Mucosa of gallbladder (tissue), 1 donor: Measurements from ENCODE around the gene UFC1. TPM values are rescaled to one million over a fixed set of nuclear protein-coding genes. Genes with fewer than 3 reads are reported as not detected.

ENCODE experiments used
- DNase-seq: peaks from one replicate; pipeline ENCODE4 v3.0.0-alpha.2; 2020; ENCODE audit warnings: low spot score
- total RNA-seq: library from RNA; stranded (reverse); gene quantifications from one replicate; pipeline ENCODE4 v1.2.1, GENCODE V29; 2021
- donor health status: DM: no; HTN: no; CAD: no.

The UFC1 gene
- total RNA-seq, 1 donor from 2014 or later, result 114 TPM

DNA sequence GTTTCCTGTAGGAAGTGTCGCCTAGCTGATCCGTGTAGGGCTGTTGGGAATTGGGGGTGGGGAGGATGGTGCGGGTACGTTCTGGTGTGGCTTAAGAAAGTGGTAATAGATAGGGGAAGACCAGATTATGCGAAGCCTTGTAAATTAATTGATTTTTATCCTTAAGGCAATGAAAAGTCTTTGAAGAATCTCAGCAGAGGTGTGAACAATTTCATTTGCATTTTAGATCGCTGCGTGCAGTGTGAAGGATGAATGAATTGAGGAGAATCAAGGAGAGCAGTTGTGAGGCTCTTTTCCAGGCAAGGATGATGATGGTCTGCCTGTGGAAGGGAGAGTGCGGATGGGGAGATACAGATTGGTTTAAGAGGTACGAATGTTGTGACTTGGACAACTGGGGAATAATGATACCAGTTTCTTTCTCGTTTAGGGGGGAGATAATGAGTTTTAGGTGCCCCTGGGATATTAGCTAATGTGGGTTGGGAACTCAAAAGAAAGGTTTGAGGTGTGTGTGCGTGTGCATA lies 20.5 kb upstream of the UFC1 start:
- DNase-seq, result no peak

DNA sequence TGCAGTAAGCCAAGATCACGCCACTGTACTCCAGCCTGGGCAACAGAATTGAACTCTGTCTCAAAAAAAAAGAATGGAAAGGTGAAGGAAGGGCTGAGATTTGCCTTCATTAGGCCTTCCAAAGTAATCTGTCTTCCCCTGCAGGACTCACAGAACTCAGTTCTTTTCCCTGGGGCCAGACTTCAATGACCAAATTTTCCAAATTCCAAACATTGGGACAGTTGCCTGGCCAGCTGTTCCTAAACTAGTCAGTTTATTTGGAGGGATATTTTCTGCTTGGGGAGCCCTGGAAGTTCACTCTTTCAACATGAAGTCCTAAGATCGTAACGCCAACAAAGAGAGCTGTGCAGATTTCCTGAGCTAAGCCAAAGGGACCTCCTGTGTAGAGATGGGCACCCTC lies 15.9 kb upstream of the UFC1 start:
- DNase-seq, result no peak

DNA sequence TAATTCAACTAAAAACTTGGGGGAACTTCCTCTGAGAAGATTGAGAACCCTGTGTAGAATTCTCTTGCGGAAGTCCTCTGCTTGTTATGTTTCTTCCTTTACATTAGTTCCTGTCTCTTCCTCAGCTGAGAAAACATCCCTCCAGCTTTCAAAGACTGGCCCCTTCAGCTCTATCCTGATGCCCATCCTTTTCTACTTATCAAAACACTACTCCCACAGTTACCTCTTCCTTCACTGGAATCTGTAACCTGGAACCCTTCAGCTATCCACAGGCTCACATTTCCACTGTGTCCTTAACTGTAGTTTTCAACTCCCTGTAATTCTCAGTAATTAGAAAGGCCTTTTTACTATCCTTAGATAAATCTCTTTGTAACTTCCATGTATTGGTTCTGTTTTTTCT lies 15.3 kb upstream of the UFC1 start:
- no peak for DNase-seq

DNA sequence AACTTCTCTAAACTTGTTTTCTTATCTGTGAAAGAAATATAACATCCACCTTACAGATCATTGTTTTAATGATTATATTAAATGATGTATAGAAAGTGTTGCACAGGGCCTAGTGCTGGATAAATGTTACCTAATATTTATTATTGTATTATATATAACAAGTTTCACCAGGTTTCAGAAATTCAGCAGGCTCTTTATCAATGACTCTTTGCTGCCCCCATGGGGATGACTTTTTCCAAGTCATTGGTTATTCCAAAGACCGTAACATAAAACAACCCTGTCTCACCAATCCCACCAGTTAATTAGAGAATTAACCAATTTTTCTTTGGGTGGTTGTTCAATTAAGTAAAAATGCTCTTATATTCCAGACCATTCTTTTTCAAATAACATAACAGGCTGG lies 14.0 kb upstream of the UFC1 start:
- DNase-seq, result no peak

DNA sequence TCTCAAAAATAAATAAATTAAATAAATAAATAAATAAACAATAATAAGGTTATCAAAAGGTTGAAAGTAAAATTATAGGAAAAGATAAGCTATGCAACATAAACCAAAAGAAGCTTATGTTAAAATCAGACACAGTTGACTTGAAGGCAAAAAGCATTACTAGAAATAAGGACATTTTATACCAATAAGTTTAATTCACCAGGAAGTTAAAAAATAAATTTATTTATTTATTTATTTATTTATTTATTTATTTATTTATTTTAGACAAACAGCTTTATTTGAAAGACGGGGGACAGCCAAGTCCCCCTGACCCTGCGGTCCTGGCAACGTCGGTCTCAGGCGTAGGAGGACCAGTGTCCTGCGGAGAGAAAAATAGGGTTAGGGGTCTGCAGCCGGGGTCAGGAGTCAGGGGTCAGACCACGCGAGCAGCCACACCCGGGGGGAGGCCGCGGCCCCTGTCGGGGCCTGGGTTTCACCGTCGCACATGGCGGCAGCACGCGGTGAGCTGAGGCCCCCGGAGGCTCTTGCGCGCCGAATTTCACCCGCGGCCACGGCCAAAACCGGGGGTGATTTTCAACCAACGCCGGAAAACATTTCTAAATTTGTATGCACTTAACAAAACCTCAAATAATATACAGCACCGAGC lies 12.9 kb upstream of the UFC1 start:
- no peak for DNase-seq

DNA sequence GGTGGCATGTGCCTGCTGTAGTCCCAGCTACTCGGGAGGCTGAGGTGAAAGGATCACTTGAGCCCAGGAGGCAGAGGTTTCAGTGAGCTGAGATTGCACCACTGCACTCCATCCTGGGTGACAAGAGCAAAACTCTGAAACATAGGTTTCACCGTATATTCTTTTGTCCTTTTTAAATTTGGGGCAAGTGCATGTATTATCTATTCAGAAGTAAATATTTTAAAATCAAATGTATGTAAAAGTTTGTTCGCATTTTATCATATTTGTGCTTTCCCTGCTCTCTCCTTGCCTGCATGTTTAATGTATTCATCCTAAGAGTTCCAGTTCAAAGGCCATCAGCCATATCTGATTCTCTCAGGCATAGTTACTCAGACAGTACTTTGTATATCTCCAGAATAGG lies 7.9 kb upstream of the UFC1 start:
- DNase-seq, result no peak

DNA sequence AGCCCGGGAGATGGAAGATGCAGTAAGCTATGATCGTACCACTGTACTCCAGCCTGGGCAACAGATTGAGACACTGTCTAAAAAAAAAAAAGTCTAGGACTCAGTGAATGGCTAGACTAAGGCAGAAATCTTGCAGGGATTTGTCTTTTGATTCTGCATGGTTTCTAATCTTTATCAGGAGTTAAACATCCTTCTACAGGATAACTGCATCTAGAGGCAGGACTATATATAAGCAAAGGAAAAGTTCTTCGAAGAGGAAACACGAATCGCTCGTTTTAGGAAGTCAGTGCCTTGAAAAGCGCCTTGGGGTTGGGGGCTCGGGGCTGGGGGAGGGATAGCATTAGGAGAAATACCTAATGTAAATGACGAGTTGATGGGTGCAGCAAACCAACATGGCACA lies 602 bp upstream of the UFC1 start:
- no peak for DNase-seq

DNA sequence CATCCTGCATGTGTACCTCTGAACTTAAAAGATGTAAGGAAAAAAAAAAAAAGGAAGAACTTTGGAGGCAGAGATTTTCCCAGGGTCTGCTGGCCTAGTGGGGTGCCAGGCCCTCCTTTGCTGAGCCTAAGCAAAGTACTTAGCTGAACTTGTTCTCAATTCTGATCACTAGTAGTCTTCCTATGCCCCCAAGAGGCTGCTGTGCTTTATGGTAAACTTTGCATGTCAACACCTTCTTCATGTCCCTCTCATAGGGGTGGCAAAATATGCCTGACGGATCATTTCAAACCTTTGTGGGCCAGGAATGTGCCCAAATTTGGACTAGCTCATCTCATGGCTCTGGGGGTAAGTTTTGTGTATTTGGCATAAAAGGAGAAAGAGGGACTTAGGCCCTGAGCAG lies 4.1 kb downstream of the UFC1 start:
- DNase-seq, result no peak

DNA sequence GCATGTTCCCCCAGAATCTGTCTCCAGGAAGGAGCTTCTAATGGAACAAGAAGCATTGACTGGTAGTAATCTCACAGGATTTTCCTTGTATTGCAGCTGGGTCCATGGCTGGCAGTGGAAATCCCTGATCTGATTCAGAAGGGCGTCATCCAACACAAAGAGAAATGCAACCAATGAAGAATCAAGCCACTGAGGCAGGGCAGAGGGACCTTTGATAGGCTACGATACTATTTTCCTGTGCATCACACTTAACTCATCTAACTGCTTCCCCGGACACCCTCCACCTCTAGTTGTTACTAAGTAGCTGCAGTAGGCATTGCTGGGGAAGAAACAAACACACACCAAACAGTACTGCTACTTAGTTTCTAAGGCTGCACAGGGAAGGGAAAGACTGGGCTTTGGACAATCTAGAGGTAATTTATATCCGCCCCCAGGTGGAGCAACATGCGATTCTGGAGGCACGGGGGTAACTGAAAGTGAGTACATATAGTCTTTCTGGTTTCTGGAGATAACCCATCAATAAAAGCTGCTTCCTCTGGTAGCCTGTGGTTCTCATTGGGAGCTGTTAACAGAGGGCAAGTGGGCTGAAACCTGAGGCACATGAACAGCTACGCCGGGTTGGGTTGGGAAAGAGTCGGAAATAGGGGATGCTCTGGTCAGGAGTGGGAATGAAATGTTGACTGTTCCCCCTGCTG lies 4.7 kb downstream of the UFC1 start:
- DNase-seq, result no peak

DNA sequence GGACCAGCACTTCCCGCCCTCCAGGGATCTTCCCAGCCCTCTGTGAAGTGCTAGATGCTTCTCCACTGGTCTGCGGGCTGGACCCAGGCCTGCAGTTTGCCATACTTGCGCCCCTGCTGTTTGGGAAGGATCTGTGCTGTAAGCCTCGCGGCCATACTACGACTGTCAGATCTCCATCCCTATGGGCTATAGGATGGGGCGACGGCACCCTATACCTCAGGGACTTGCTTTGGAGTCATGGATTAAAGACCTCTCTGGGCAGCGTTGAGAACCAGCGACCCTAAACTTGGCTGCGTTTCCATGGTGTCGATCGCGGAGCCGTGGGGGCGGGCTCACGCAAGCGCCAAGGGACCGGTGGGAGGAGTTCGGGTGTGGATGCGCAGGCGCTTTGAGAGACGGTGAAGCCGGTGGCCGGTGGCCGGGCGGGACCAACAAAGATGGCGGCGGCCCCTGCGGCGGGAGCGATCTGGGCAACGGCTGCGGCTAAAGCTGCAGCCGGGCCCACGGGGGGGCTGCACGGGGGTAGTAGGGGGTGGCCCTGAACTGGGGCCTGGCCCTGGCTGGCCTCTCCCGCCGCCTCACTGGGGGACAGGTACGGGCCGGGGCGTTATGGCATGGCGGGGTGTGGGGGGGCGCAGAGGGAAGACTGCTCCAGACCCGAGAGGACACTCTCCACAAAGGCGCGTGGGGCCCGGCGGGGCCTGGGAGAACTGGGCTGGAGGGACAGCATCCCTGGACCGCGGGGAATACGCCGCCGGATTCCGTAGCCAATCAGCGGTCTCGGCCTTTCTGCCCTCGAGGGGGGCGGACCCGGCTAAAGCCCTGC lies 5.5 kb downstream of the UFC1 start, which contains the start of gene USP21:
USP21 (plus strand) TSS at position 414 of the 826 bp plus-strand sequence. CDS start 1,141 bp downstream, outside the sequence.
- DNase-seq, result peak; percentile 93

DNA sequence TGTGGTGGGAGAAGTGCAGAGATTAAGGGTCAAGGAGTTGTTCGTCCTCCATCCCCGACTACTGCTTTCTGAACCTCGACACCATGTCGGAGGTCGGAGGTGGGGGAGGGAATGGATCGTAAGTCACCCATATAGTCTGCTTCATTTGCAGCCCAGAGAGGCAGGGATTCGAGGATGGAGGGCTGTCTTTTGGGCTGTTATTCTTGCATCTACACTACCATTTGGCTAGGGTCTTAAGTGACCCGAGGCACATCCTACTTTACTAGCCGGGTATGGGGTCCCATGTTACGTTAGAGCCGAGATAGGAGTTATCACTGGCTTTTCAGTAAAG lies 6.1 kb downstream of the UFC1 start:
- DNase-seq, result no peak

DNA sequence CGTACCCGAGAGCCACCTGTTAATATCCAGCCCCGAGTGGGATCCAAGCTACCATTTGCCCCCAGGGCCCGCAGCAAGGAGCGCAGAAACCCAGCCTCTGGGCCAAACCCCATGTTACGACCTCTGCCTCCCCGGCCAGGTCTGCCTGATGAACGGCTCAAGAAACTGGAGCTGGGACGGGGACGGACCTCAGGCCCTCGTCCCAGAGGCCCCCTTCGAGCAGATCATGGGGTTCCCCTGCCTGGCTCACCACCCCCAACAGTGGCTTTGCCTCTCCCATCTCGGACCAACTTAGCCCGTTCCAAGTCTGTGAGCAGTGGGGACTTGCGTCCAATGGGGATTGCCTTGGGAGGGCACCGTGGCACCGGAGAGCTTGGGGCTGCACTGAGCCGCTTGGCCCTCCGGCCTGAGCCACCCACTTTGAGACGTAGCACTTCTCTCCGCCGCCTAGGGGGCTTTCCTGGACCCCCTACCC lies 6.9 kb downstream of the UFC1 start:
- DNase-seq, result no peak

DNA sequence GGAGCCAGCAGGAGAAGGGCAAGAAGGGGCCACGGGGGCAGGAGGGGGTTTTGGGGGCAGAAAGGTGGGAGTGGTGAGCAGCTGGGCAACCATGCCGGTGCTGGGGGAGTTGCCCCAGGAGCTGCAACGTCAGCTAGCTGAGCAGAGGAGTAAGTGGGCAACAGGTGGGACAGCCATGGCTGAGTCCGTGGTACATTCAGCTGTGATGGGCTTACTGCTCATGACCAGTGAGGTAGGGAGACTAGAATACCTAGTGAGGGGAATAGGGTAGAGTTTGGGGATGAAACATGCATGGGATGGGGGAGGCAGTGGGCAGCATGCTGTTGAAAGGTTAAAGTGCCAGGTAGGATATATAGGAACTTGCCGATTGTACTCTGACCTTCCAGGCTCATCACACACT lies 7.9 kb downstream of the UFC1 start:
- no peak for DNase-seq

DNA sequence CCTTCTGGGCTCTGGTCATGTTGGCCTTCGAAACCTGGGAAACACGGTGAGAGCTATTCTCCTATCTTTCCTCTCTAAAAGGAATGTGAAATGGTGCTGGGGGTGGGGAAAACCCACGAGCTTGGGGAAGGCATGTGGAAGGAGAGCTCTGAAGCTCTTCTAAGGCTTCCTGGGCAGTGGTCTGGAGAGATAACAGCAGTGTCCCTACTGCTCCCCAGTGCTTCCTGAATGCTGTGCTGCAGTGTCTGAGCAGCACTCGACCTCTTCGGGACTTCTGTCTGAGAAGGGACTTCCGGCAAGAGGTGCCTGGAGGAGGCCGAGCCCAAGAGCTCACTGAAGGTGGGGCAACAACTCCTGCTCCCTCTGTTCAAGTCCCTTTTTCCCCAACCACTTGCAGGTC lies 8.3 kb downstream of the UFC1 start:
- DNase-seq, result no peak

DNA sequence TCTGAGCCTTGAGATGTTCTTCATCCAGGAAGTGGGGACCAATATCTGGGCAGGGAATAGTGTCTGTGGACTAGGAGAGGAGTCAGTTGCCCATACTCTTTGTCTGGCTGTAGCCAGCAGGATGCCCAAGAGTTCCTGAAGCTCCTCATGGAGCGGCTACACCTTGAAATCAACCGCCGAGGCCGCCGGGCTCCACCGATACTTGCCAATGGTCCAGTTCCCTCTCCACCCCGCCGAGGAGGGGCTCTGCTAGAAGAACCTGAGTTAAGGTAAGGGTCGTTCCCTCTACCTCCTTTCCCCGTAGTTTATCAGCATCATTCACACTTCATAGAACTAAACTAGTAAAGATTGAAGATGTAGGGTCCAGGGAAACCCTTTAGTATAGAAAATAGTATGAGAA lies 9.0 kb downstream of the UFC1 start:
- DNase-seq, result no peak

DNA sequence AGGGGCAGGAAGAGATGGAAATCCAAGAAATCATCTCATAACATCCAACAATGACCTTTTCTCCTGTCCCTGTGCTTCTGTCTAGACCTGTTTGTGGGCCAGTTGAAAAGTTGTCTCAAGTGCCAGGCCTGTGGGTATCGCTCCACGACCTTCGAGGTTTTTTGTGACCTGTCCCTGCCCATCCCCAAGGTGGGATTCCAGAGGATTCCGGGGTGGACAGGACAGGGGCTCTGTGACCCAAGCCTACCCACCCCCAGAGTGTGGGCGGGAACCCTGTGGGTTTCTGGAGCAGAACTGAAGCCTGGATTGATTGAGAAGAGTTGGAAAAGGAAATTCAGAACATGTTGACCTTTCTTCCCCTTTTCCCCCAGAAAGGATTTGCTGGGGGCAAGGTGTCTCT lies 10.0 kb downstream of the UFC1 start:
- DNase-seq, result no peak

DNA sequence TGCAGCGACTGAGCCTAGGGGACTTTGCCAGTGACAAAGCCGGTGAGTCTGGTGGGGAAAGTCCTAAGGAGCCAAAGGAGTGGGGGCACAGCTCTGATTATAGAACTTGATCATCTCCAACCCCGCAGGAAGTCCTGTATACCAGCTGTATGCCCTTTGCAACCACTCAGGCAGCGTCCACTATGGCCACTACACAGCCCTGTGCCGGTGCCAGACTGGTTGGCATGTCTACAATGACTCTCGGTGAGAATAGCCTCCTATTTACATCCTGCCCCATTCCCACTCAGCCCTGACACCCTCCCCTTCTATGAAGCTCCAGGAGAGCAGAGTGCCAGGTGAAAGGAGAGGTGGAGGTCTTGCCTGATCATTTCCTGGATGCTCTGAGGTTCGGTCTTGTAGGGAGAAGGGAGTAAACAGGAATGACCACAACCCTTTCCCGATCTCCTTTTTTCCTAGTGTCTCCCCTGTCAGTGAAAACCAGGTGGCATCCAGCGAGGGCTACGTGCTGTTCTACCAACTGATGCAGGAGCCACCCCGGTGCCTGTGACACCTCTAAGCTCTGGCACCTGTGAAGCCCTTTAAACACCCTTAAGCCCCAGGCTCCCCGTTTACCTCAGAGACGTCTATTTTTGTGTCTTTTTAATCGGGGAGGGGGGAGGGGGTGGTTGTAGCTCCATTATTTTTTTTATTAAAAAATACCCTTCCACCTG lies 11.3 kb downstream of the UFC1 start:
- no peak for DNase-seq

DNA sequence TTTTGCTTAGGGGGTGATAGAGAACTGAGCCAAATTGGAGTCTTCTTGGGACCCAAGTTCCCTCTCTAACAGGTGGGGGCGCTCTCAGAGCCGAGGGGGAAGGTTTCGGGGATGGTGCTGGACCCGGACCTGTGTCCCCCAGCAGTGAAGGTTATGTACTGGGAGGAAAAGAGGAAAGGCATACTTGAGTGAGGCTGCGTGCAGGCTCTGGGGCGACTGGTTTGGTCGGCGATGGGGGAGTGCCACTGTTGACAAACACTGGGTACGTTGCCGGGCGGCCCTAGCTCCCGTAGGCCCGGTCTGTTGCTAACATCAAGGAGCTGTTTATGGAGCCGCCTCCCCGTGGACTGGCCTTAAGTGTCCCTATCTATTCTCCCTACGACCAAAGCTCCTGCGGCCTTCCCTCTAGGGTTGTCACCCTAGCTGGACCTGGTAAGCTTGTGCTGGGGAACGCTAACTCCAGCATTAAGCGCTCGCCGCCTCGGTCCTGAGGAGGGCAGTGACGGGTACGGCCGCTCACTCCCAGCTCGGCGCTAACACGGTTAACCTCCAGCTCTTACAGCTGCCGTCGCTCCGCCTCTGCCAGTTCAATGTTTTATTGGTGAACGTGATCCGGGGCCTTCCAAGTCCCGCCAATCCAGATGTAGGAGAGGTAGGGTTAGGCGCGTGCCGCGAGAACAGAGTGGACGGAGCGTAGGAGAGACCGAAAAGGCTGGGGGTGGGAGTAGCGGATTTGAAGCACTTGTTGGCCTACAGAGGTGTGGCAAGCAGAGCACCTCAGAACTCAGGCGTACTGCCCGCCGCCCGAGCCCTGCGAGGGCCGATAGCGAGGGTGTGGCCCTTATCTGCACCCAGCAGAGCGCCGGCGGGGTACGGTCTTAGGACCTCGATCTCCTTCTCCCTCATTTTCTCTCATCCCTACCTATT lies 12.2 kb downstream of the UFC1 start, which contains the start of gene PPOX:
PPOX (plus strand) TSS at position 685 of the 927 bp plus-strand sequence. CDS start 422 bp downstream, outside the sequence.
- DNase-seq, result peak; percentile 97

DNA sequence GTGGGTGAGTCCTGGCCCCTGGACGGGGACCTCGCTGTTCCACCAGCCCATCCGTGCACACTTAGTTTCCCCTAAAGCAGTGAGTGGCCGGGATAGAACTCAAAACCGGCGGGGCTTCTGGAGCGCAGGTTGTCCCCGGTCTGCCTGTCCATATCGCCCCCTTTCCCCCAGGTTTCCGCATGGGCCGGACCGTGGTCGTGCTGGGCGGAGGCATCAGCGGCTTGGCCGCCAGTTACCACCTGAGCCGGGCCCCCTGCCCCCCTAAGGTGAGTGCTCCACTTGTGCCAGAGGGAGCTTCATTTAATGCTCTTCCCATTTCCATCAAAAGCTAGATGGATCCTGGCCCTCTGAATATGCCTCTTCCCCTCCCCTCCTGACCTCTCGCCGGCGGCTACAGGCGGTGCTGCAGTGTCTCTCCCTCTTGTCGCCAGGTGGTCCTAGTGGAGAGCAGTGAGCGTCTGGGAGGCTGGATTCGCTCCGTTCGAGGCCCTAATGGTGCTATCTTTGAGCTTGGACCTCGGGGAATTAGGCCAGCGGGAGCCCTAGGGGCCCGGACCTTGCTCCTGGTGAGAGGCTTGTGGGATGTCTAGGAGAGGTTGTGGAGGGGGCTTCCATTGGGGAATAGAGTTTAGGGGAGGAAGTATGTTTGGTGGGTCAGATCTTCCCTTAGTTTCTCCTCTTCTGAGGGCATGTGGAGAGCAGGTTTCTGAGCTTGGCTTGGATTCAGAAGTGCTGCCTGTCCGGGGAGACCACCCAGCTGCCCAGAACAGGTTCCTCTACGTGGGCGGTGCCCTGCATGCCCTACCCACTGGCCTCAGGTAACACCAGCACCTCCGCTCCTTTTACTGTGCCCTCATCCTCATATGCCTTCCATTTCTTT lies 13.1 kb downstream of the UFC1 start:
- no peak for DNase-seq

DNA sequence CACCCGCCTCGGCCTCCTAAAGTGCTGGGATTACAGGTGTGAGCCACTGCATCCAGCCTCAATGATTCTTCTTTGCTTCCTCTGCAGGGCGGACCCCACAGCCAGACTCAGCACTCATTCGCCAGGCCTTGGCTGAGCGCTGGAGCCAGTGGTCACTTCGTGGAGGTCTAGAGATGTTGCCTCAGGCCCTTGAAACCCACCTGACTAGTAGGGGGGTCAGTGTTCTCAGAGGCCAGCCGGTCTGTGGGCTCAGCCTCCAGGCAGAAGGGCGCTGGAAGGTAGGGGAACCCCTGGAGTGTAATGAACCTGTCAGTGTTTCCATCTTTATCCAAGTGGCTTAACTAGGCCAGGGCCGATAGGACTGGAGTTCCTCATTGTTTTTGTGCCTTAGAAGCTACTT lies 15.1 kb downstream of the UFC1 start:
- no peak for DNase-seq
